Measurements from ENCODE around the gene MXD4. TPM values are rescaled to one million over a fixed set of nuclear protein-coding genes. Genes with fewer than 3 reads are reported as not detected.

MXD4 gene
- polyA plus RNA-seq, 1 experiment = 58.3 TPM

DNA sequence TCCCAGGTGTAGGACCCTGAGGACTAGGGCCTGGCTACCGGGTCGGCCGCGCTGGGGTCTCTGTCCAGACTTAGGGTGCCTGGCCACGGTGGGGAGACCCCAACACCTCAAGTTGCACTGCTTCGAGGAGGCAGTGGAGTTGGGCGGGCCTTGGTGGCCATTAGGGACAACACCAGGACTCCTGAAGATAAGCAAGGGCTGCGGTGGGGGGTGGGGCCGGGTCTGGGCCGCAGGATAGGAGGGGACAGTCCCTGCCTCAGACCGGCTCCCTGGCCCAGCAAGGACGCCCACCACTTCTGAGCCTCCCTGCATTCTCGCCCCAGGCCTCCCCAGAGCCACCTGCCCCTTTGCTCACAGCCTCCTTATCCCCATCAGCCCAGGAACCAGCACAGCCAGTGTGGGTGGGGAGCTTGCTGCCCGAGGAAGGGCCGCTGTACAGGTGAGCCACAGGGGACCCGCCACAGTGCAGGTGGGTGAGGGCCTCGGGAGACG is 5.5 kb upstream of the MXD4 start:
- H3K4me3 ChIP-seq (ENCODE audit: low read depth, low read length) = no peak overlapping the region
- ChIA-PET CTCF (no interaction called here), POLR2A (no interaction called here)
- no peak for DNase-seq (ENCODE audit: low read depth)
- H3K36me3 ChIP-seq (ENCODE audit: control insufficient read depth, insufficient read depth, low read length) = no peaks in the 10 kb centered on the region
- TF ChIP-seq, protein P1, sequence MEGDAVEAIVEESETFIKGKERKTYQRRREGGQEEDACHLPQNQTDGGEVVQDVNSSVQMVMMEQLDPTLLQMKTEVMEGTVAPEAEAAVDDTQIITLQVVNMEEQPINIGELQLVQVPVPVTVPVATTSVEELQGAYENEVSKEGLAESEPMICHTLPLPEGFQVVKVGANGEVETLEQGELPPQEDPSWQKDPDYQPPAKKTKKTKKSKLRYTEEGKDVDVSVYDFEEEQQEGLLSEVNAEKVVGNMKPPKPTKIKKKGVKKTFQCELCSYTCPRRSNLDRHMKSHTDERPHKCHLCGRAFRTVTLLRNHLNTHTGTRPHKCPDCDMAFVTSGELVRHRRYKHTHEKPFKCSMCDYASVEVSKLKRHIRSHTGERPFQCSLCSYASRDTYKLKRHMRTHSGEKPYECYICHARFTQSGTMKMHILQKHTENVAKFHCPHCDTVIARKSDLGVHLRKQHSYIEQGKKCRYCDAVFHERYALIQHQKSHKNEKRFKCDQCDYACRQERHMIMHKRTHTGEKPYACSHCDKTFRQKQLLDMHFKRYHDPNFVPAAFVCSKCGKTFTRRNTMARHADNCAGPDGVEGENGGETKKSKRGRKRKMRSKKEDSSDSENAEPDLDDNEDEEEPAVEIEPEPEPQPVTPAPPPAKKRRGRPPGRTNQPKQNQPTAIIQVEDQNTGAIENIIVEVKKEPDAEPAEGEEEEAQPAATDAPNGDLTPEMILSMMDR (IDR thresholded peaks at IDR 0.05; ENCODE audit: insufficient read depth, low read depth, low read length) = no peak
- H3K27me3 ChIP-seq (ENCODE audit: control insufficient read depth, insufficient read depth, low read length) = no peaks in the 10 kb centered on the region

- ChIA-PET POLR2A (no interaction called here), CTCF (interaction anchor here (1.1 to 1.5 kb wide), 2 partner anchors 22 to 25 kb away, joined by 3 read pairs; no protein-coding TSS in a partner anchor)
- TF ChIP-seq, protein P1 (IDR thresholded peaks at IDR 0.05; ENCODE audit: insufficient read depth, low read depth, low read length) = no peak
- no peaks in the 10 kb centered on the region for H3K27me3 ChIP-seq (ENCODE audit: control insufficient read depth, insufficient read depth, low read length)
- H3K36me3 ChIP-seq (ENCODE audit: control insufficient read depth, insufficient read depth, low read length) = no peaks in the 10 kb centered on the region
- no peak overlapping the region for H3K4me3 ChIP-seq (ENCODE audit: low read depth, low read length)
- no peak for DNase-seq (ENCODE audit: low read depth)
Observed at GRCh38 chr4:2266821-2267220, 4.9 kb upstream of the MXD4 start.

GRCh38 chr4:2266181-2266580 is 4.3 kb upstream of the MXD4 start:
- Histone ChIP-seq H3K27me3 (ENCODE audit: control insufficient read depth, insufficient read depth, low read length) (no peaks in the 10 kb centered on the region), H3K36me3 (ENCODE audit: control insufficient read depth, insufficient read depth, low read length) (no peaks in the 10 kb centered on the region), H3K4me3 (ENCODE audit: low read depth, low read length) (no peak overlapping the region)
- TF ChIP-seq, protein P1 (IDR thresholded peaks at IDR 0.05; ENCODE audit: insufficient read depth, low read depth, low read length) = no peak
- ChIA-PET POLR2A (no interaction called here), CTCF (interaction anchor here (1.1 to 1.5 kb wide), 2 partner anchors 22 to 25 kb away, joined by 3 read pairs; no protein-coding TSS in a partner anchor)
- no peak for DNase-seq (ENCODE audit: low read depth)

GRCh38 chr4:2265113-2266110 is 3.5 kb upstream of the MXD4 start:
- ChIA-PET POLR2A (no interaction called here), CTCF (interaction anchor here (1.1 to 1.5 kb wide), 2 partner anchors 23 to 26 kb away, joined by 3 read pairs; no protein-coding TSS in a partner anchor)
- H3K4me3 ChIP-seq (ENCODE audit: low read depth, low read length) = no peak overlapping the region
- no peaks in the 10 kb centered on the region for H3K27me3 ChIP-seq (ENCODE audit: control insufficient read depth, insufficient read depth, low read length)
- H3K36me3 ChIP-seq (ENCODE audit: control insufficient read depth, insufficient read depth, low read length) = no peaks in the 10 kb centered on the region; the same call in 1 of the 2 replicates
- TF ChIP-seq, protein P1 (IDR thresholded peaks at IDR 0.05; ENCODE audit: insufficient read depth, low read depth, low read length) = no peak
- no peak for DNase-seq (ENCODE audit: low read depth)

- TF ChIP-seq, protein P1 (IDR thresholded peaks at IDR 0.05; ENCODE audit: insufficient read depth, low read depth, low read length) = no peak
- no peaks in the 10 kb centered on the region; the same call in 1 of the 2 replicates for H3K36me3 ChIP-seq (ENCODE audit: control insufficient read depth, insufficient read depth, low read length)
- no peaks in the 10 kb centered on the region for H3K27me3 ChIP-seq (ENCODE audit: control insufficient read depth, insufficient read depth, low read length)
- DNase-seq (ENCODE audit: low read depth) = no peak
- ChIA-PET POLR2A (no interaction called here), CTCF (no interaction called here)
- H3K4me3 ChIP-seq (ENCODE audit: low read depth, low read length) = no peak overlapping the region
Observed at GRCh38 chr4:2264481-2265041, 2.7 kb upstream of the MXD4 start.

Measured in BJ (cell line).